Calu3 (cell line): ENCODE data around the gene DLL3. TPM values are rescaled to one million over a fixed set of nuclear protein-coding genes. Genes with fewer than 3 reads are reported as not detected.

Source experiments
- BruUV-seq: library from RNA; stranded (reverse); fragments of 400-500 nt; replicated peaks from 2 replicates; lab custom pipeline; 2021; lab: Mats Ljungman, UMichigan
- CTCF ChIA-PET: fragments of 300-600 bp; sonication (Branson Sonifier 250); formaldehyde crosslinking; loops from one replicate; lab custom pipeline; 2022; ENCODE audit warnings: antibody characterized with exemption; lab: Charles Lee
- DNase-seq: peaks from one replicate; pipeline ENCODE4 v3.0.0; 2022
- H3K27ac Mint-ChIP-seq: one replicate; pipeline ENCODE4 v1.8.0; 2022; ENCODE audit warnings: mixed read lengths; ENCODE audit not compliant: unreplicated experiment
- H3K27me3 Mint-ChIP-seq: one replicate; pipeline ENCODE4 v1.8.0; 2022; ENCODE audit warnings: mixed read lengths; ENCODE audit not compliant: unreplicated experiment
- H3K36me3 Mint-ChIP-seq: one replicate; pipeline ENCODE4 v1.8.0; 2022; ENCODE audit warnings: mild to moderate bottlenecking, moderate library complexity, mixed read lengths; ENCODE audit not compliant: insufficient read depth, unreplicated experiment
- H3K4me1 Mint-ChIP-seq: one replicate; pipeline ENCODE4 v1.8.0; 2022; ENCODE audit warnings: mild to moderate bottlenecking, low read depth, mixed read lengths; ENCODE audit not compliant: unreplicated experiment
- H3K4me3 Mint-ChIP-seq: one replicate; pipeline ENCODE4 v1.8.0; 2022; ENCODE audit warnings: mild to moderate bottlenecking, low read depth, moderate library complexity, mixed read lengths; ENCODE audit not compliant: unreplicated experiment
- H3K9me3 Mint-ChIP-seq: one replicate; pipeline ENCODE4 v1.8.0; 2022; ENCODE audit warnings: low read depth, mixed read lengths; ENCODE audit not compliant: unreplicated experiment
- CTCF ChIP-seq: fragments of 200-600 bp; IDR thresholded peaks from one replicate; pipeline ENCODE4 v1.8.0; 2022; ENCODE audit warnings: antibody characterized with exemption; ENCODE audit not compliant: unreplicated experiment
- intact Hi-C: fragments of 100-400 bp; cut with micrococcal nuclease; formaldehyde crosslinking; loops from one replicate; pipeline ENCODE4 v1.10.0; 2022; ENCODE audit not compliant: unreplicated experiment
- total RNA-seq: library from RNA; stranded (reverse); gene quantifications from 2 replicates; pipeline ENCODE4 v1.2.3, GENCODE V29; 2022

Gene DLL3
- total RNA-seq, 1 experiment from 2014 or later, result 0.19 TPM

DNA sequence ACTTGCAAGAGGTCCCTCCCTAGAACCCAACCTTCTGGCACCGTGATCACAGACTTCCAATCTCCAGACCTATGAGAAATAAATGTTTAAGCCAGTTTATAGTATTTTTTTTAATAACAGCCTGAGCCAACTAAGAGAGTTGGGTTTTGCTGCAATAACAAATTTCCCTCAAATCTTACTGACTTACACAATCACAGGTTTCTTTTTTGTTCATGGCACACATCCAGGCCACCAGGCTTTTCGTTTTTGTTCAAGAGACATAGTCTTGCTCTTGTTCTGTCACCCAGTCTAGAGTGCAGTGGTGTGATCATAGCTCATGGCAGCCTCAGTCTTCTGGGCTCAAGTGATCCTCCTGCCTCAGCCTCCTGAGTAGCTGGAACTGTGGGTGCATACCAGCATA lies 14.2 kb downstream of the DLL3 start:
- intact Hi-C loops, result no loop called here
- no peaks in the 10 kb centered on the region for H3K9me3 Mint-ChIP-seq
- CTCF ChIA-PET, result interaction anchor here (0.6 to 0.7 kb wide), 2 partner anchors 55 to 305 kb away, joined by 4 to 5 read pairs; no protein-coding TSS in a partner anchor
- H3K4me3 Mint-ChIP-seq, result no peak overlapping the region
- no peaks in the 10 kb centered on the region for H3K36me3 Mint-ChIP-seq
- BruUV-seq, result no TSS peak
- DNase-seq, result no peak
- TF ChIP-seq CTCF, result no peak
- peaks cover 82% of the 10 kb centered on the region for H3K27me3 Mint-ChIP-seq
- H3K27ac Mint-ChIP-seq, result no peak overlapping the region
- H3K4me1 Mint-ChIP-seq, result no peaks in the 10 kb centered on the region

GRCh38 chr19:39514840-39515550 lies 16.2 kb downstream of the DLL3 start, which contains the start of gene SELENOV:
SELENOV (plus strand) TSS chr19:39515139; CDS start chr19:39515213, 74 bp downstream.
- CTCF ChIA-PET, result interaction anchor here (0.6 to 1.9 kb wide), 2 partner anchors 15 to 17 kb away, joined by 3 to 6 read pairs; no protein-coding TSS in a partner anchor
- no peaks in the 10 kb centered on the region for H3K9me3 Mint-ChIP-seq
- peaks cover 78% of the 10 kb centered on the region for H3K27me3 Mint-ChIP-seq
- peak within 1 kb of the TSS; percentile 48 for H3K4me3 Mint-ChIP-seq
- no peak within 1 kb of the TSS for H3K27ac Mint-ChIP-seq
- H3K4me1 Mint-ChIP-seq, result no peaks in the 10 kb centered on the region
- TF ChIP-seq CTCF, result no peak
- no peaks in the 10 kb centered on the region for H3K36me3 Mint-ChIP-seq
- intact Hi-C loops, result no loop called here
- no peak for DNase-seq
- no TSS peak for BruUV-seq

- H3K27ac Mint-ChIP-seq, result no peak overlapping the region
- peaks cover 78% of the 10 kb centered on the region for H3K27me3 Mint-ChIP-seq
- no peaks in the 10 kb centered on the region for H3K9me3 Mint-ChIP-seq
- CTCF ChIA-PET, result interaction anchor here (0.6 kb wide), 1 partner anchor 9 kb away, joined by 5 read pairs; no protein-coding TSS in a partner anchor
- TF ChIP-seq CTCF, result no peak
- H3K36me3 Mint-ChIP-seq, result no peaks in the 10 kb centered on the region
- BruUV-seq, result no TSS peak
- no peaks in the 10 kb centered on the region for H3K4me1 Mint-ChIP-seq
- no peak for DNase-seq
- H3K4me3 Mint-ChIP-seq, result peak overlapping the region; percentile 48
- intact Hi-C loops, result no loop called here
Measured at GRCh38 chr19:39515551-39516191, 16.9 kb downstream of the DLL3 start.

DNA sequence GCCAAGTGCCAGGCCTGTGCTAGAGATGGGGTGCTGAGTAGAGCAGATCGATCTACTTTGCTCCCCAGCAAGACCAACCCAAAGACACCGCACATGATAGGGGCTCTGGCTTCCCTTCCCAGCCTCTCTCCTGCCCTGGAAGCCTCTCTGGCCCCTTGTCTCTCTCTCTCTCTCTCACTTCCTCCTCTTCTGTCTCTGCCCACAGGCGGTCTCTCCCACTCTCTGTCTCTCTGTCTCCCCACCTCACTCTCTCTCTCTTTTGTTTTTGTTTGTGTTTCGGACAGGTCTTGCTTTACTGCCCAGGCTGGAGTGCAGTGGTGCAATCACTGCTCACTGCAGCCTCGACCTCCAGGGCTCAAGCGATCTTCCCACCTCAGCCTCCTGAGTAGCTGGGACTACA lies 17.5 kb downstream of the DLL3 start:
- Mint-ChIP-seq H3K27me3 (peaks cover 78% of the 10 kb centered on the region), H3K36me3 (no peaks in the 10 kb centered on the region), H3K4me1 (no peaks in the 10 kb centered on the region), H3K4me3 (no peak overlapping the region), H3K27ac (no peak overlapping the region), H3K9me3 (no peaks in the 10 kb centered on the region)
- CTCF ChIA-PET, result interaction anchor here (0.6 kb wide), 1 partner anchor 9 kb away, joined by 5 read pairs; no protein-coding TSS in a partner anchor
- BruUV-seq, result no TSS peak
- no peak for TF ChIP-seq CTCF
- intact Hi-C loops, result no loop called here
- DNase-seq, result no peak
